DMS53 treated with DMSO at 0.1 percent for 48 hours (cell line): ENCODE results near the gene HMCES.
"Not testable (repeated sequence)": the region's sequence is repeated elsewhere in the genome, so short reads cannot be mapped to it uniquely, and the experiment has no call there.

Source experiments
- DNase-seq: peaks from one replicate; lab custom pipeline; 2025; ENCODE audit not compliant: unreplicated experiment; lab: John Stamatoyannopoulos, UW

Gene HMCES

DNA sequence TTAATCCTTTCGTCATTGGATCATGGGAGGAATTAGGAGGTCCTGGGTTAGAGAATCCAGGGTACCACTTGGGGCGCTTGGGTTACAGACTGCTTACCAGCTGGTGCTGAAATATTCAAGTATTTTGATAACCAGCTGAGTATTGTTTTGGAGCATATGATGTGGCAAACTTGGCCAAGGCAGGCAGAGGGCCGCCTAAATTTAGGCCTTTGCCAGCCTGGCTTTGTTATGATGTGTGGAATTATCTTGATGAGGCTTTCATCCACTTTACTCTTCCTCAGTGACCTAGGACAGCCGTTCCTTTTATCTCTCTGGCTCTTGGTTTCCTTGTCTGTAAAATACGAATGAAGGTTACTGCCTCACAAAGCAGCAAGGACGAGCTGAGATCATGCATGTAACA lies 22.4 kb upstream of the HMCES start:
- no peak for DNase-seq

DNA sequence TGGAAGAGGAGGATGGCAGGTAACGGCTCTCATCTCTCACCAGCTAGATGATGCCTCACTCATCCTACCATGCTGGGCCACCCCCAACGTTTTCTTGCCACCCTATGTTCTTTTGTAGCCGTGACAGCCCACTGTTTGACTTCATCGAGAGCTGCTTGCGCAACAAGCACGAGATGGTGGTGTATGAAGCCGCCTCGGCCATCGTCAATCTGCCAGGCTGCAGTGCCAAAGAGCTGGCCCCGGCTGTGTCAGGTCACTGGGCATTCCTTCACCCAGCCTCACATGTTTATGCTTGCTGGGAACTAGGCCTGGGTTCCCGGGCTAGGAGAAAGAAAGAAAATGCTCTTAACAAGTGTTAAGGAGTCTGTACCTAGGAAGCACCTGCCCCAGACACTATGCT lies 21.1 kb upstream of the HMCES start:
- no peak for DNase-seq

DNA sequence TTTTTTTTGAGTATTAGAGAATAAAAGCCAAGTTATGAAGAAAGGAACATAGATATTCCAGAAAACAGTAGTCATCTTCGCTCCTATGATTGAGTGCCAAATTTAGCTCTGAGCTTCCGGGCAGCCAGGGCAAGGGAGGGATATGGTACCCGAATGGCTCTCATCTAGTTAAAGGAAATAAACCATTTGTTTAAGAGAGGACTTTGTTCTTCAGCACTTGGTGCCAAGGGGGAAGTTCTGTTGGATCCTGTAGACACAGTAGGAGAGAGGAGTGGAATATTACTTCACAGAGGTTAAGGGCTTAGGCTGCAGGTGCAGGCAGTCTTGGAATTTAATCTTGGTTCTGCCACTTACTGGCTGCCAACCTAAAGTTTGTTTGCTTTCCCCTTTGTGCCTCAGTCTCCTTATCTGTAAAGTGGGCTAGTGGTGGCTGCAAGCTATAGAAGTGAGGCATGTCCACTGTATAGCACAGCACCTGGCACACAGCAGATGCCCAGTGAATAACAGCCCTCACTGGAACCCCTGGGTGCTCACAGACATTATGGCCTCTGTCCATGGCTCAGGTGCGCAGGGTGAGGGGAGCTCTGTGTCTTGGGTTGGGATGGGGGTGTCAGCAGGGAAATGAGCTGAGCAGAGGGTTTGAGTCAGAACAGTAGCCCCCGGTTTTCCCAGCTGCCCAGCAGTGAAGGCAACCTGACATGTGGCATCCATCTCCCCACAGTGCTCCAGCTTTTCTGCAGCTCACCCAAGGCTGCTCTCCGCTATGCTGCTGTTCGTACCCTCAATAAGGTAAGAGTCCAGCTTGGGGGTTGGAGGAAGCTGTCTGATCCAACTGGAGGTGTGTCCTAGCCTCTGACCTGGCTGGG lies 18.8 kb upstream of the HMCES start:
- no peak for DNase-seq

DNA sequence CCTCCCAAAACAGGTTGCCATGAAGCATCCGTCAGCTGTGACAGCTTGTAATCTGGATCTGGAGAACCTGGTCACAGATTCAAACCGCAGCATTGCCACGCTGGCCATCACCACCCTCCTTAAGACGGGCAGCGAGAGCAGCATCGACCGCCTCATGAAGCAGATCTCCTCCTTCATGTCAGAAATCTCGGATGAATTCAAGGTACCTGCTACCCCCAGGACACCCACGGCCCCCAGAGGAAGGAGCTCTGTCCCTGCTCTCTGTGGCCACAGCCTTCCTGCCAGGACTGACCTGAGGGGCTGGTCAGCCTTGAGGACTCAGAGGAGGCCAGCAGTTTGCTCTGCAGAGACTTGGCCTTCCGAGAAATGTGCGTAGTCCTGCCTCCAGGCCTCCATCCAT lies 18.1 kb upstream of the HMCES start:
- DNase-seq: no peak

DNA sequence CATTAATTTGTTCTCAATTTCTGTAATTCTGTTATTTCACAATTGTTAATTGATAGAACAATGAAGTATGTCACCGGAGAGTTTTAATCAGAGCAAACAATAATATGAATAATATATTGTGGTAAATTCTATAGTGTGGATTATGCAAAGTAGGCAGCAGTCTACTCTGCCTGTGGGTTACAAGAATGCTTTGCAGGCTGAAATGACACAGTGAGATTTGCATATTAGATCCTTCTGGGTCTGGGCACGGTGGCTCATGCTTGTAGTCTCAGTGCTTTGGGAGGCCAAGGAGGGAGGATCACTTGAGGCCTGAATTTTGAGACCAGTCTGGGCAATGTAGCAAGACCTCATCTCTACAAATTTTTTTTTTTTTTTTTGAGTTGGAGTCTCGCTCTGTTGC lies 16.8 kb upstream of the HMCES start:
- DNase-seq: no peak

DNA sequence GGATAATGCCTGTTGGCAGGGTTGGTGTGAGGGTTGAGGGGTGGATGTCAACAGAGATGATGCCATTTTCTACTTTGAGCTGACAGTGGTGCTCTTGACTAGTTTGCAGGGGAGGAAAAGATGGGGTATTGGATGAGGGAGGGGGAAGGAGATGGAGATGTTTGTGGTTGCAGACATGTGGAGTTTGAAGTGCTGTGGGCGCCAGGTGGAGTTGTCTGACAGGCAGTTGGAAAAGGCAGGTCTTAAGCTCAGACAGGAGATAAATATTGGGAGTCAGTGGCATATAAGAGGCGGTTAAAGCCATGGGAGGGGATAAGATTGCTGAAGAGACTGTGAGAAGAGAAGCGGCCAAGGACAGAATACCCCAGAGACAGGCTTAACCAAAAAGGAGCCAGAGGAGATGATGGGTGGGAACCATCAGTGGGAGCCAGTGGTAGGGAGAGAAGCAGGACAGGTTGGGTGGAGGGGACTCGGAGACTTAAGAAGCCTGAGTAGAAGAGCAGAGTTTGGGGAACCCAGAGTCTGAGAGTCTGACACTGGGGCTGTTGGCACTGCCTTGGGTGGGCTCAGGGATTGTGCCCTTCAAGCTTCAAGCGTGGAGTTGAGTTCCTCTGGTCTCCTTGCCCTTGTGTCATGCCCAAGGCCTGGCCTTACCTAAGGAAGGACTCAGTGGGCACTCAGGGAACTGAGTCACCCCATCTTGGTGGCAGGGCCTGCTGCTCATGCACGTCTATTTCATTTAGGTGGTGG lies 15.3 kb upstream of the HMCES start:
- no peak for DNase-seq

DNA sequence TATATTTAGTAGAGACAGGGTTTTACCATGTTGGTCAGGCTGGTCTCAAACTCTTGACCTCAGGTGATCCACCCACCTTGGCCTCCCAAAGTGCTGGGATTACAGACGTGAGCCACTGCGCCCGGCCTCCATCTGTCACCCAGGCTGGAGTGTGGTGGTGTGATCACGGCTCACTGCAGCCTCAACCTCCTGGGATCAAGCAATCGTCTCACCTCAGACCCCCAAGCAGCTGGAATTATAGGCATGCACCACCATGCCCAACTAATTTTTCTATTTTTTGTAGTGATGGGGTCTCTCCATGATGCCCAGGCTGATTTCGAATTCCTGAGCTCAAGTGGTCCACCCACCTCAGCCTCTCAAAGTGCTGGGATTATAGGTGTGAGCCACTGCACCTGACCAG lies 13.7 kb upstream of the HMCES start:
- not testable (repeated sequence) for DNase-seq

DNA sequence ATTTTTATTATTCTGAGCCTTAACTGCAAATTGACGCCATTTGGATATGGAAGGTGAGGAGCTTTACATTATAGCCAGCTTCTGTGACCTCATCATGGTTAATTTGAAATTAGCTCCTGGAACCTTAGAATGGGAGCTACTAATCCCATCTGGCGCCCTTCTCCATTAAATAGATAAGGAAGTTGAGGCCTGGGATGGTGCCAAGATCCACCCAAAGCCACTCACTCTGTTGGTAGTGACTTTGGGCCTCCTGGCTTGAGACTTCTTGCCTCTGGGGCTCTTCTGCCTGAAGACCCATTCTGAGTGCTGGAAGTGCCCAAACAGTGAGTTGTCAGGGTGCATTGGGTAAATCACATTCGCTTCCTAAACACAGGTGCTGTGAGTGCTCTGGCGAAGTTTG lies 12.0 kb upstream of the HMCES start:
- DNase-seq: no peak

DNA sequence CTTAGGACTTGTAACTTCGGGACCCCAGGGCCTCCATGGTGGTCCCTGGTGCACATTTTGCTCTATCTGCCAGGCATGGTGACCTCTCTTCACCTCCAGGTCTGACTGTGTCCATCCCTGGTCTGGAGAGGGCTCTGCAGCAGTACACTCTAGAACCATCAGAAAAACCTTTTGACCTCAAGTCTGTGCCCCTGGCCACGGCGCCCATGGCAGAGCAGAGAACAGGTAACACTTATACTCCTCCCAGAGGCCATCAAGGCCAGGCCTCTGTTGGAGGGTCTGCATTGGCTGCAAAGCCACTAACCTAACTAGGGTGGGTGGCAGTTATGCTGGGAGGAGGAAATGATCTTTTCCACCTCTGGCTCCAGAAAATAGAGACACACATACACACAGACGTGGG lies 10.3 kb upstream of the HMCES start:
- no peak for DNase-seq

DNA sequence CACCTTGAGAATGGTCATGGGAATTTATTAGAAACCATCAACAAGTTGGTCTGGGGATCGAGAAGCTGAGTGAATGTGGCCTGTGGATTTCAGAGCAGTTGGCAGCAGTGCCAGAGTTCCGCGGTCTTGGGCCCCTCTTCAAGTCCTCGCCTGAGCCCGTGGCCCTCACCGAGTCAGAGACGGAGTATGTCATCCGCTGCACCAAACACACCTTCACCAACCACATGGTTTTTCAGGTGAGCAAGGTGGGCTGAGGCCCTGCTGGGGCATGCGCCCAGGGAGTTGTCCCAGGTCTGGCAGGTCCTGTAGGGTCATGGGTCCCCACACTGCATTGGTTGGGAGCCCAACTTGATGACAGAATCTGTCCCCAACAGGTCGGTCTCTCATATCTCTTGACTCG lies 7.0 kb upstream of the HMCES start:
- DNase-seq: no peak

DNA sequence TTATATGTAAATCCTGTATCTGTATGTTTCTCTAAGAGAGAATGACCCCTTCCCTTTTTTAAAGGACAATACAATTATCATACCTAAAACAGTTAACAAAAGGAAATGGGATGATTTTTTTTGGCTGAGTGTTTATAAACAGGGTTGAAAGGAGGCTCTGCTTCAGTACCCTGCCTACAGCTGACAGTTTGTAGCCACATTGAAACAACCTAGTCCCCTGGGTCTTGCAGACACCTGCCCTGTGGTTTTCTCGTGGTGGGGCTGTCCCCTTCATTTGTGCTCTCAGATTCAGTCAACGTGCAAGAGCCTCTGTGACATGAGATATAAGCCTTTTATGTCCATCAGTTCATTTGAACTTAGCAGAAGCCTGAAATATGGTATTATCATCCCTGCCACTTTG lies 2.3 kb upstream of the HMCES start:
- DNase-seq: no peak

DNA sequence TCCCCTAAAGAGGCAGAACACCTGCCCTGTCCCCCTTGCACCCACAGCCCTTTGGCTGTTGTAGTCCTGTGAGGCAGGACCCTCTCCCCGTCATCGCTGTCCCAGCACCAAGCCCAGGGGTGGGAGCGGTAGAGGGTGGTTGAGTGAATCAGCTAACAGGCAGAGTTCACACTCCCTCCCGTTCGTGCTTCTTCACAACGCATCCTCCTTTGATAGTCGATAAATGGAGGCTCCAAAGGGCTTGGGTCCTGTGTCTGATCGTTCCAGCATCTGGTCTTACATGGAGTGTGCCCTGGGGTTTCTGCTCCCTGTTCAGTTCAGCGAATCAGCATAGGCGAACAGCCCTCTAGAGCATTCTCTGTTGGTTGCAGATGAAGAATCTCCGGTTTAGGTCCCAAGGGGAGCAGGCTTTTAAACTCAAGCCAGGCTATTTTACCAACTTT lies 820 bp upstream of the HMCES start:
- DNase-seq: no peak

DNA sequence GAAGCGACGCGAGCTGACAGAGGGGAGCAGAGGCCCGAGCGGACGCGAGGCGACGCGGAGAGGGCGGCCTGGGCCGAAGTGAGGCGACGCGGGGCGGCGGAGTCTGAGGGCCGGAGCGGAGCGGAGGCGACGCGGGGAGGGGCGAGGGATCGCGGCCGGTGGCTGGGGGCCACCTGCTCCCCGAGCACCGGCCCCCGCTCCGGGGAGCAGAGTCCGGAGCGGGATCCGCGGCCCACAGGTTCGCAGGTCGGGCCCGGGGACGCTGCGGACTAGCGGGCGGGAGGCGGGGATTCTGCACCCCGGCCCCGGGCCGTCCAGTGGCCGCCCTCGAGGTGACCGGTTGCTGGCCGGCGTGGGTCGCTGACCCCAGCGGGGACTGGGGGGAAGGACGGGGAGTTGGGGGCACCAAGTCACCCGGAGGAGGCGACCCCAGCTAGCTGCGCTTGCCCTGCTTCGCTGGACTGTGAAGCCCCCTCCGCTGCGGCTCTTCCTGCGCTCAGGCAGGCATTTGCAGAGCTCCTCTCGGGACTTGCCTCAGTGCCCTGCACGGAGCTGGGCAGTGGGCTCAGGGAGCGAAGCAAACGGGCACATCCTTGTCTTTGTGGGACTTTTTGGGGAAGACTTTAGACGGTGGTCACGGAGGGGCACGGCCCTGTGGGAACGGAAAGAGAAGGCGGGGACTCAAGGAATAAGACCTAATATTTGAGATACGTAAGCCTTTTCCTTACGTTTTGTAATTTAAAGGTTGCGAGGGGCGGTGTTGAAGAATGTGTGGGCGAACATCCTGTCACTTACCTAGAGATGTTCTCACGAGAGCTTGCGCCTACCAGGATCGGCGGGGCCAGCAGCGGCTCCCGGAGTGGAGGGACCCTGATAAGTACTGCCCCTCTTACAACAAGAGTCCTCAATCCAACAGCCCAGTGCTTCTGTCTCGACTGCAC lies 566 bp downstream of the HMCES start:
- DNase-seq: no peak

DNA sequence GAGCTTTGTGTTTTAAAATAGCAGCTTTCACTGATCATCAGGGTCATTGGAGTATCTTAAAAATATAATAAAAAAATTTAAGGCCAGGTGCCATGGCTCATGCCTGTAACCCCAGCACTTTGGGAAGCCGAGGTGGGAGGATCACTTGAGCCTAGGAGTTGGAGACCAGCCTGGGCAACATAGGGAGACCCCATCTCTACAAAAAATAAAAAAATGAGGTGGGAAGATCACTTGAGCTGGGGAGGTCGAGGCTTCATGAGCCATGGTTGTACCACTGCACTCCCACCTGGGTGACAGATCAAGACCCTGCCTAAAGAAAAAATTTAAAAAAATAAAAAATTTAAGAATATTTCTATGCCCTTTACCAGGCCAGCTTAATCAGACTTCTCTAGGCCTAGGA lies 1.5 kb downstream of the HMCES start:
- DNase-seq: no peak

DNA sequence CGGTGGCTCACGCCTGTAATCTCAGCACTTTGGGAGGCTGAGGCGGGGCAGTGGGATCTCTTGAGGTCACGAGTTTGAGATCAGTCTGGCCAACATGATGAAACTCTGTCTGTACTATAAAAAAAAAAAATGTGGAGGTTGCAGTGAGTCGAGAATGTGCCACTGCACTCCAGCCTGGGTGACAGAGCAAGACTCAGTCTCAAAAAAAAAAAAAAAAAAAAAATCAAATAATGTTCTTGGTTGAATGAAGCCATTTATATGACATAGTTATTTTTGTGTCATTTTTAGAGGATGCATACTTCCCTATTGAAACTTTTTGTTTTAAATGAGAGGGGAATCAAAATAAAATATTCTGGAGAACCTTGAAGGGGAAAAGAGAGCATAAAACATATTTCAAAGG lies 3.1 kb downstream of the HMCES start:
- no peak for DNase-seq

DNA sequence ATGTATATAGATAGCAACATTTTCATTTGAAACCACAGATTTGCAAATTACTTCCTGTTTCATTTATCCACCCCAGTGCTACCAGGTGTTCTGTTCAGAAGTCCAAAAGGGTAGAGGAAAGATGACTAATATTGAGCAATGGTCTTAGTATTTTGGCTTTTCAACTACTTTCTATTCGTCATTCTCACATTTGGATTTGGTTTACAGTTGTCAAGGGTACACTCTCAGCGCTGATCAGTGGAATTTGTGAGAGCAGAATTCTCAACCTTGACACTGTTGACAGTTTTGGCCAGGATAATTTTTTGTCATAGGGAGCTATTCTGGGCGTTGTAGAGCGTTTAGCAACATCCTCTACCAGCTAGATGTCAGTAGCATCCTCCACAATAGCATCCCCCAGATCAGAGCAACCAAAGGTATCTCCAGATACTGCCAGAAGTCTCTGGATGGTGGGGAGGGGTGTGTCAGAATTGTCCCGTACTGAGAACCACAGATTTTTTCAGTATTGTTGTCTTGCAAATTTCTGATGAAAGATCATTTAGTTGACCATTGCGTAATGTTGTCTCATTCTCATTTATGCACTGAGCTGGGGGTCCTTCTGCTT lies 4.2 kb downstream of the HMCES start:
- no peak for DNase-seq

DNA sequence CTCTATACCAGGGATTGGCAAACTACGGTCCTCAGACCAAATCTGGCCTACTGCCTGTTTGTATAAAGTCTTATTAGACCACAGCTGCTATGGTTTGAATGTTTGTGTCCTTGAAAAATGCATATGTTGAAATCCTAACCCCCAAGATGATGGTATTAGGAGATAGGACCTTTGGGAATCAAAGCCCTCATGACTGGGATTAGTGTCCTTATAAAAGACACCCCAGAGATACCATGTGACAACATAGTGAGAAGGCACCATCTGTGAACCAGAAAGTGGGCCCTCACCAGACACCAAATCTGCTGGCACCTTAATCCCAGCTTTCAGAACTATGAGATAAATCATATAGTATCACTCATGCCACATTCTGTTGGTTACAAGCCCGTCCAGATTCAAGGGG lies 7.4 kb downstream of the HMCES start:
- no peak for DNase-seq

DNA sequence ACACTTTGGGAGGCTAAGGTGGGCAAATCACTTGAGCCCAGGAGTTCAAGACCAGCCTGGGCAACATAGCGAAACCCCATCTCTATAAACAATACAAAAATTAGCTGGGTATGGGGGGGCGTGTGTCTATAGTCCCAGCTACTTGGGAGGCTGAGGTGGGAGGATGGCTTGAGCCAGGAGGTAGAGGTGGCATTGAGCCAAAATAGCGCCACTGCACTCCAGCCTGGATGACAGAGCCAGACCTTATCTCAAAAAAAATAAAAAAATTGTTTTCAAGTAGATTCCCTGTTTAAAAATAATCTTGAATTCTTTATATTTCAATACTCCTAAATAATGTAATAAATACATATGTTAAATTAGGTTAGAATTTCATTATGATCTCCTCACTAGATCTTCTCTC lies 9.8 kb downstream of the HMCES start:
- no peak for DNase-seq

DNA sequence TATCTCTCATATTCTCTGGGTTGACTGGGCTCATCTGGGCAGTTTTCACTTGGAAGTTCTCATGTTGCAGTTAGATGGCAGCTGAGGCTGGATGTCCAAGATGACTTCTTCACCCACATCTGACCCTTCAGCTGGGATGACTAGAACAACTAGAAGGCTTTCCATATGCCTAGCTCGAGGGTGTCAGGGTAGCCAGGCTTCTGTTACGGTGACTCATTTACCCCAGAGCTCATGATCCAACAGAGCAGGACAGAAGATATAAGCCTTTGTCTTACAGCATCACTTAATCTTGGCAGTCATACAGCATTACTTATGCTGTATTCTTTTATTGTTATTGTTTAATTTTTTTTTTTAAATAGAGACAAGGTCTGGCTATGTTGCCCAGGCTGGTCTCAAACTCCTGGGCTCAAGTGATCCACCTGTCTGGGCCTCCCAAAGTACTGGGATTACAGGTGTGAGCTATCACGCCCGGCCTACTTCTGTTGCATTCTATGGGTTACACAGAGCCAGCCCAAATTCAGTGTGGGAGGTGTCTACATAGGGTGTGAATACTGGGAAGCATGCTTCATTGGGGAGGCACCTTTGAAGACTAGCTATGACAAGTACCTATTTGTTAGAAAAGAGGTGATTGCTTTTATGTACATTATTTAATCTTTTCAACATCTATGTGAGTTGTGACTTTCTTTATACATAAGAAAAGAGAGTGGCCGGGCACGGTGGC lies 10.7 kb downstream of the HMCES start:
- DNase-seq: no peak

DNA sequence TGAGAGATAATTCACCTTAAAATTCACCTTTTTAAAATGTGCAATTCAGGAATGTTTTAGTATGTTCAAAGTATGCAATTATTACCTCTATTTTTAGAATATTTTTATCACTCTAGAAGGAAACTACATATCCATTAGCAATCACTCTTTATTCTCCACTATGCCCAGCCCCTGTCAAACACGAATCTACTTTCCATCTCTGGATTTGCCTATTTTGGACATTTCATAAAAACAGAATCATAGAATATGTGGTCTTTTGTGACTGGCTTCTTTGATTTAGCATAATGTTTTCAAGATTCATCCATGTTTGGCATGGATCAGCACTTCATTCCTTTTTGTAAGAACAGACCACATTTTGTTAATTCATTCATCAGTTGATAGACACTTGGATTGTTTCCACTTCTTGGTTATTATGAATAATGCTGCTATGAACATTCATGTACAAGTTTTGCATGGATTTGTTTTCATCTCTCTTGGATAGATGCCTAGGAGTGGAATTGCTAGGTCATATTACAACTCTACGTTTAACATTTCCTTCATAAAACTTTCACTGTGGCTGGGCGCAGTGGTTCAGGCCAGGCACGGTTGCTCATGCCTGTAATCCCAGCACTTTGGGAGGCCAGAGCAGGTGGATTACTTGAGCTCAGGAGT lies 12.7 kb downstream of the HMCES start:
- no peak for DNase-seq
